GM18519 (cell line): ENCODE data around the gene MICALL2.

ENCODE experiments used
- ATAC-seq: cut with Tn5 transposase; IDR thresholded peaks from one replicate; pipeline ENCODE4 v1.9.1; 2021; ENCODE audit warnings: mild to moderate bottlenecking, moderate library complexity; ENCODE audit not compliant: unreplicated experiment, low FRiP score

Gene MICALL2

DNA sequence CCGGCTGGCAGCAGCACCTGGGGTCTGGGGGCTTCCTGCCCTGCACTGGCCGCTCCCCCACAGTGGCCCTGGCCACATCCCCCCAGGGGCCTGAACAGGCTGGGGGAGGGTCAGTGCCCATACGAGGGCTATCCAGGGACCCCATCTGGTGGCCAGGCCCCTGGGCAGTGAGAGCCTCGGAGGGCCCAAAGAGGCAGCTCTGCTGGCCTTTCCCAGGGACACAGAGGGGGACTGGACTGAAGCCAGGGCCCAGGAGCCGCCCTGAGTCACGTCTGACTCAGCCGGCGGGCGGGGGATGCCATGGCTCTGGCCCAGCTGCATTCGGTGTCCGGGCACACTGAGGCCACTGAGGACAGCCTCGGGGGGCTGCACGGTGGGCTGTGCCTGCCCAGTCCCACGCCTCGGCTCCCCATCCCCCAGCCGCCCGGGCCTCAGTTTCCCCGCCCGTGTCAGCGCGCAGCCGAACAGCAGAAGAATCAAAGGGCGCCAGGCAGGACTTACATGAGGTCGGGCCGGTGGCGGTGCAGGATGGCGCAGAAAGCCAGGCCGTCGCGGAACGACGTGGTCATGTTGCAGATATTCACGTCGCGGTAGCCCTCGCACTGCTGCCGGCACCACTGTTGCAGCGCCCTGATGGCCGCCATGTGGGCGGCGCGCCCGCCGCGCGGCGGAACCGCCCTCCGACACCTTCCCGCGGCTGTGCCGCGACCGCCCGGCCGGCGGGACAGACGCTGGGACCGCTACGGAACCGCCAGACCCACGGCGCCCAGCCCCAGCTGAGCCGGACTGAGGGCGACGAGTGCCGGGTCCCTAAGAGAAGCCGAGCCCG is at the start of gene MICALL2:
Gene MICALL2 (minus strand): TSS at position 788 of the 829 bp plus-strand sequence. CDS start 144 bp downstream, at position 644.
- ATAC-seq, result peak; percentile 7

GRCh38 chr7:1508277-1508758 is 49.0 kb upstream of the MICALL2 start:
- ATAC-seq, result no peak

DNA sequence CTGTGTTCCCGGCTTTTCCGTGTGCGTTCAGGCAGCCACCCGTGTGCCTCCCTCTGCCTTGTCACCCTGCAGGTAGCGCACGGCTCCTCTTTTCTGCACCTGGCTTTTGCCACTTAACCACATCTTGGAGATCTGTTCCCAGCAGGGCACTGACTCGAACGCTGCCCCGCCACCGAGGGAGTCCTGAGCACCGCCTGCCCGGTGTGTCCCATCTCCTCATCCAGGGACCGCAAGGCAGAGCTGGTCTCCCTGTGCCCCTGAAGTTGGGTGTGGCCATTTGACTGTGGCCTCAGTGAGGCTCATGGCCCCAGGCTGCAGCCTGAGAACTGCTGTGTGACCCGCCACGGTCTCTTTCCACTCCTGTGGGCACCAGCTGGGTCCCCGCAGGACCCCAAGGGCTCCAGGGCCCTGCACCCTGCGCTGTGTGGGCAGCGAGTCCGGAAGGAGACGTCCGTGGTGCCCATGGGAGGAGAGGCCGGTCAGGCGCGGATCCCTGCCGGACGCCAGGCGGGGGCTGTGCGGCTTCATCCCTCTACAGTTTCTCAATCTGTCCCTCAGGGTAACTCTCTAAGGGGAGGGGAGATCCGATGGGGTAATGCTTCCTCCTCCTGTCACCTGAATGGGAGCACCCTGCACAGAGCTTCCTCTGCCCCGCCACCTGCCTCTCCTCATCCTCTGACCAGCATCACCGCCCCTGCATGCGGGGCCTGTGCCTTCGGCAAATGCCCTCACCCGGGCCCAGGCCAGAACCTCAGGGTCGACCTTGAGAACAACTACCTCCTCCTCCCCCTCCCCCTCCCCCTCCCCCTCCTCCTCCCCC is 46.7 kb upstream of the MICALL2 start:
- no peak for ATAC-seq

DNA sequence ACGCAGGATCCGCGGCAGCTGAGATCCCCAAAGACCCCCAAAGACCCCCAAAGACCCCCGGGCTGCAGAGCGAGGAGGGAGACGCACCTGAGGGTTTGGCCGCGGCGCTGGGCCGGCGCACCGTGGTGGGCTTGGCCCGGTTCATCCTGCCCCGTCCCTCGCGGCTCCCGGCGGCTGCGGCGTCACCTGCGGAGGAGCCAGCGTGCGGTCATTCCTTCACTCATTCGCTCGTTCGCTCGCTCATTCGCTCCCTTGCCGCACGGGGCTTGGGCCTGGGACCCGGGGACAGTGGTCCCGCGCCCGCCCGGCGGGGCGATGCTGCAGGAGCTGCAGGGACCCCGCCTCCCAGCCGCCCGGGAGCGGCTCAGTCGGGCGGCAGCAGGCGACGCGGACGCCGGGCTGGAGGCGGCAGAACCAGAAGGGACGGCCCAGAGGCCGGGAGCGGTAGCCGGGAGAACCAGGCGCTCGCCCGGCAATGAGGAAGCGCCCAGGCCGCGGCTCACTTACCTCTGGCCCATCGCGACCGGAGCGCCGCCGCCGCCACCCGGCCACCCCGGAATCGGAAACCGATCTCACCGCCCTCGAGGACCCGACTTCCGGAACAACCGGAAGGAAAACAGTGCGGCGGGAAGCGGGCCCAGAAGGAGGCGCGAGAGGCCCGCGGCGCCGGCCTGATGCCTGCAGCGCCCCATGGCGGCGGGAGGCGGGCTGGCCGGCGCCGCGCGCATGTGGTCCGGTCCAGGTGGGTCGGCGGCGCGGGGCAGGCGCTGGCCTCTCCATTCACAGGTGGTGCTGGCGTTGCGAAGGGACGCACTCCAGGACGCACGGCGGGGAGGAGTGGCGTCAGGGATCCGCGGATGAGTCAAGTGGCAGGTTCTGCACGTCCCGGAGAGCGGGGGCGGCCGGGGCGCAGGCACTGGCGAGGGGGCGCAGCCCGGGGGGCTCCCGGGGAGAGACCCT is 44.8 kb upstream of the MICALL2 start, which contains the start of gene INTS1:
Gene INTS1 (minus strand): TSS at position 574 of the 960 bp plus-strand sequence. CDS start 429 bp downstream, at position 145.
- peak; percentile 52 for ATAC-seq

- no peak for ATAC-seq
These were observed 44.1 kb upstream of the MICALL2 start for GRCh38 chr7:1503390-1503789.

DNA sequence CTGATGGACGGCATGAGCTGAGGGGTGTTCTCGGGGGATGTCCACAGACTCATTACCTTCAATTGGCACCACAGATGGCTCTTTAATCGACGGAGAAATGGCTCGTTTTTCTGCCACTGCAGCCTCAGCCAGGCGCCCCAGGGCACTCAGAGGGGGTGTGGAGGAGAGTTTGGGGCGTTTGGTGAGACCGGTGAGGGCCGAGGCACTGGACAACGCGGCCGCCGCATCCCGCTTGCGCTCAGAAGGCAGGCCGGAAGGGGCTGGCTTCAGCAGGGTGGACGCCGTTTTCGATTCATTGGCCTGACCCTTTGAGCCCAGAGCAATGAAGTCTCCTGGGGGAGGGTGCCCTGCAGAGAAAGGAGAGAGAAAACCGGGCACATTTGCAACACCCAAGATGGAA is 43.6 kb upstream of the MICALL2 start:
- no peak for ATAC-seq

DNA sequence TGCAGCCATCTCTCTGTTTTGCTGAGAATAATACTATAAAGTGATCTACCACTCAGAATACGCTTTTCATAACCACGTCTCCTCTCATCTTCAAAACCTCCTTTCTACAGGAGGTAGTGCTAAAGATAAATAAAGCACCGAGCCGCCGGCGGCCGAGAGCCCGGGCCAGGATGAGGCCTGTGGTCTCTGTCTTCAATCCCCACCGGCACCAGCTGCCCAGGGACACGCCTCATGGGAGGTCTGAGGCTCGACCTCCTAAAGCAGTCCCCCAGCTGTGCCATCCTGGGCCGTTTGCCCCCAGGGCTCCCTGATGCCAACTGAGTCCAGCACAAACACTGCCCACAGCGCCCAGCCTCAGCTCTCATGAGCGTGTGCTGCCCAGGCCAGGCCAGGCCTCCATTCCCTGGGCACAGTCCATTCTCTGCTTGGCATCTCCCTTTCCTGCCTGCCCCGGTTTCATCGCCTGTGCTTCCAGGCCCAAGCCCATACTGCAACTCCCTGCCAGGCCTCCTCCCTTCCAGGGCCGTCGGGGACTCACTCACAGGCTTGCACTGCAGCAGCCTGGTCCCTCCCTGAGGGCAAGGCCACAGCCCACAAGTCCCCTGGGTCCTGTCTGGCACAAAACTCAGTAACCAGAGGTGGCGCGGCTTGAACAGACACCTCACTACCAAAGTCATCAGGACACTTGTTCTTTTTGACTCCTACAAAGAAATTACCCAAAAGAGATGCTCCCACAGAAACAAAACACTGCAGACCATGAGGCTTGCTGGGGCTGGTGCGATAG is 42.4 kb upstream of the MICALL2 start:
- ATAC-seq, result no peak

- ATAC-seq, result no peak
These were observed 41.0 kb upstream of the MICALL2 start for GRCh38 chr7:1500064-1500807.

GRCh38 chr7:1499367-1500029 is 40.2 kb upstream of the MICALL2 start:
- ATAC-seq, result no peak

DNA sequence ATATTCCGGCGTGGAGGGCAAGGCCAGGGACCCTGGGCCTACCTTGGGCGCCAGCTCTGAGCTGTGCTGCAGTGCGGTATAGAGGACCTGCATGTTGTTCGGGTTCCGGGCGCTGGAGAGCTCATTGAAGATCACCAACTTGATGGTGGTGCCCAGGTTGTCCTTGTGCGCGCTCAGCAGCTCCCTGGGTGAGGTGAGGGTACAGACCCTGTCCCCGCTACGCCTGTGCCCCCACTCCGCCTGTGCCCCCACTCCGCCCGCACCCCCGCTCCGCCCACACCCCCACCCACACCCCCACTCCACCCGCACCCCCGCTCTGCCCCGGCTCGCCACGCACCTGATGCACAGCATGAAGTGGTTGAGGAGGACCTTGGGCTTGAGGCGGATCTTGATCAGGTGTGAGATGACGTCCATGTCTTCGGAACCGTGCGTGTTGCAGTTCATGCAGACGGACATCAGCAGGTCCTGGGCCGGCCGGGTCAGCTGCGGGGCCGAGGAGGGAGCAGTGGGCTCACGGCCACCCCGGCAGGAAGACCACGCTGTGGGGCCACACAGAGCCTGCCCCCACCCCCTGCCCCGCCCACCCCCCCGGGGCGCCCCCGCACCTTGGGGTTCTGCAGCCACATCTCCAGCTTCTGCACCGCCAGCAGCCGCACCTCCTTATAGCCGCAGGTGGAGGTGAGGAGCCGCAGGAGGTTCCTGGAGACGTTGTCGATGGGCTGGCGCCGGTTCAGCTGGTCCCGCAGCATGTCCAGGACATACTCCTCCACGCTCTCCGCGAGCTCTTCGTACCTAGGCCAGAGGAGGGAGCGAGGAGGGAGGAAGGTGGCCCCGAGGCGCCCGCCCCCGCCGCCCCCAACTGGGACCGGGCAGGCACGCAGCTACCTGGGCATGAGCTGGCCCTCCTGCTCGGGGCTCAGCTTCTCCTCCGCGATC is 39.4 kb upstream of the MICALL2 start:
- no peak for ATAC-seq

- no peak for ATAC-seq
These were observed 38.1 kb upstream of the MICALL2 start for GRCh38 chr7:1497293-1497927.

DNA sequence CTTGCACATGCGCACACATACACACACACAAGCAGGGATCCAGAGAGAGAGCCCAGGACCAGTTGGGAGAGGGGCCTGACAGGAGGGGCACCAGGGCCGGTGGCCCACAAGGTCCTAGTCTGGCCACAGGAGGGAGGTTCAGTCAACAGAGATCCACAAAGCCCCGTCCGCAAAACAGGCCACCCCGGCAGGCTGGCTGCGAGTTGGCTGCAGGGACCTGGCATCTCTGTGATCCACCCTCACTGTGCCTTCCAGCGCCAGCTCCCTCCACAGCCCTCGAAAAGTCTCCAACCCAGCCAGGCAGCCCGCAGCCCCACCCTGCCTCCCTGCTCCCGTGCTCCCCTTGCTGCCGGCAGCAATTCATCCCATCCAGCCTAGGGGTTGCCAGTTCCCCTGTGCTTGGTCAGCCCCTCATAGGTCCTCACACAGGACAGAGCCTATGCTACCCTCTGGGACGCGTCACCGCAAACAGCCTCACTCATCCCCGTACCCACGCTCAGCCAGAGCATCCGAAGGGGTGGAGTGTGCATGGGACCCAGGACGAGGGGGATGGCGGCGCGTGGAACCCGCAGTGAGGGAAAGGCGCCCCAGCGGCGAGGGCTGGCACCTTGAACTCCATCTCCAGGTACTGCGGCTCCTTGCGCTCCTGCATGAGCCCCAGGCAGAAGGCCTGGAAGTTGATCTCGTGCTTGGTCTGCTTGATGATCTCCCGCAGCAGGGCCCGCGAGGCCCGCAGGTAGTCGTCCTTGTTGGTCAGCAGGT is 37.4 kb upstream of the MICALL2 start:
- ATAC-seq, result no peak

DNA sequence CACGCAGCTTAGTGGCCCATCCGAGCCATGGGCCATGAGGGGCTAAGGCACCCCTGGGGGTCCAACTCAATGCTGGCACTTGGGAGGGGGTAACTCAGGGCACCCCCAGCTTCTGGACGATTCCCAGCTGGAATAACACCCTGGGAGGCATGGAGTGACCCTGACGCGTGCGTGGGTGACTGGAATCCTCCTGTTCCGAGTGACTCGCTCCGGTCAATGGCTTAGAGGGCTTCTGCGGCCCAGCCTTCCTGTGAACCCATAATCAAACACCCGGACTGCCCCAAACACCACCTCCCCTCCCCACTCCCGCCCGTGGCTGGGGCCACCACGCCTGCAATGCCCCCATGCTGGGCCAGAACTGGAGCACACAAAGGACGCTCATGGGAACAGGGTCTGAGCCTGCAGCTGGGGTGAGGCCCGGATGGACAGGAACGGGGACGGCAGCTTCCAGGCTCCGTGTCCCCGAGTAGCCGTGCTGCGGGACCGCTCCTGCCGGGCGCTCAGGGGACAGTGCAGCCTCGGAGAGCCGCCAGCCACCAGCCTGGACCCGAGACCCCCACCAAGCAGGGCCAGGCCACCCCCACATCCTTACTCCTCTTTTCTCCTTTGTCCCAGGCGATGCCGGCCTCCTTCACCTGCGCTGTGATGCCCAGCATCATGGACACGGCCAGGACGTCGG is 36.4 kb upstream of the MICALL2 start:
- no peak for ATAC-seq

DNA sequence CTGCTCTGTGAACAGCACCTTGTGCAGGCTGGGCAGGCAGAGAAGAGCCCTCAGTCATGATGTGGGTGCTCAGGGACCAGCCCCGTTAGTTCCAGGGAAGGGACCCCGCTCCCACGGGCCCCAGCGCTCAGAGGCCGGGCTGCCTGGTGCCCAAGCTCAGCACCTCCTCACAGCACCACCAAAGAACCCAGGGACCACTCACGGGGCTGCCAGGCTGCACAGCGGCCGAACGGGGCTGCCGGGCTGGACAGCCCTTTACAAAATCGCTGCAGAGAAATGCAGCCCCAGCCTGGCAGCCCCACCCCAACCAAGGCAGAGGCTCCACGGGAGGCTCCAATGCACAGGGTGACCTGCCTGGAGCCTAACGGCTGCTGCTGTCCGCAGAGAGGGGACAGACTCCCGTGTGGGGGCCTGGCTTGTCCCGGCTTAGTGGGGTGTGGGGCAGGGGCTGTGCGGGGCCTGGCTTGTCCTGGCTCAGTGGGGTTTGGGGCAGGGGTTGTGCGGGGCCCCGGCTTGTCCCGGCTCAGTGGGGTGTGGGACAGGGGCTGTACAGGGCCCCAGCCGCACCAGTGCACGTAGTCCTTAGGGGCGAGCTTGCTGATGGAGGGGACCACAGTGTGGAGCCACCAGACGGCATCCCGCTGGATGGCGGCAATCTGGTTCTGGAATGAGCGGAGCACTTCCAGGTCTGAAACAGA is 35.7 kb upstream of the MICALL2 start:
- ATAC-seq, result no peak

GRCh38 chr7:1494447-1494846 is 35.2 kb upstream of the MICALL2 start:
- no peak for ATAC-seq
